ENCODE measurements around the gene HOOK1. TPM values are rescaled to one million over a fixed set of nuclear protein-coding genes. Genes with fewer than 3 reads are reported as not detected.
A peak's percentile ranks its signal among the peaks of the same experiment; 100 is the strongest.

The HOOK1 gene
- total and polyA plus RNA-seq, 4 donors: 6.5 to 14.9 (median 10.4) TPM

DNA sequence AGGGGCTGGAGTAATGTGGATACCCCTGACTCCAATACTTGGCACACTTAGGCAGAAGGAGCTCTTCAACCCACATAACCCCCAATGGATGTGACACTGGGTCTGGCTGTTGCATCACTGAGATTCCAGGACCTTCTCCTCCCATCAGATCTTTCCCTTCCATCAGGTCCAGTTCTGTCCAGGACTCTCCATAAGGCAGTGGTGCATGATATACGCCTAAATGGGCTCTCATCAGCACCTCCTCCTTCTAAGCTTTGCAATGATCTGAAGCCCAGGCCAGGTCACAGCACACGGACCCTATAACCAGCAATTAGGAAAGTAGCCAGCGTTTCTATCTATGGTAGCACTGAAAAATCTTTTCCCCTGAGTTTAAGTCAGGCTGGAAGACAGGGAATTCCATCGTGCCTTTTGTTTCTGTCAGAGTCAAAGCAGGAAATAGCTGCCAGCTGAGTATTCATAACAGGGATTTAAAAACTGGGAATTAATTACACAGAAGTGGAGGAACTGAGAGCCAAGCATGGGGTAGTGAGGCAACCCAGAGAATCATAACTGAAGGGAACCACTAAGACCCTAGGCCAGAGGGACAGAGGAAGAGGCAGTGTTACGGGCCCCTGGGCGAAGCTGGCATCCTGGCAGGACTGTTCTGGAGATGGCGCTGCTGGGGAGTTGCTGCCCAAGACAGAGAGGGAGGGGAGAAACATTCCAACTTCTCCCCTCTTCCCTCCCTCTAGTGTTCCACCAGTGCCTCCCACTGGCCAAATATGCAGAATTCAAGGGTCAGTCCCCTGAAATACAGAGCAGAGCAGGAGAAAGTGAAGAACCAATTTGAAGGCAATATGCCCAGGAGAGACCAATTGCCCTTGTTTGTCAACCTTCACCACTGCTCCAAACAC lies 37.5 kb upstream of the HOOK1 start:
- H3K27ac ChIP-seq (ENCODE audit: low read depth, low read length): no peak overlapping the region
- no peaks in the 10 kb centered on the region for H3K27me3 ChIP-seq (ENCODE audit: control insufficient read depth, insufficient read depth, low read length)
- H3K36me3 ChIP-seq (ENCODE audit: control insufficient read depth, insufficient read depth, low read length): no peaks in the 10 kb centered on the region
- 71% methylated on average over 4 of the region's 7 CpGs for WGBS (ENCODE audit: insufficient coverage)
- DNase-seq (ENCODE audit: low read depth in 4 of 6, low spot score in 6 of 6): no peak
- H3K4me1 ChIP-seq (ENCODE audit: control insufficient read depth, insufficient read depth, low read length): no peaks in the 10 kb centered on the region
- H3K9me3 ChIP-seq (ENCODE audit: control insufficient read depth, insufficient read depth, low read length): no peaks in the 10 kb centered on the region
- H3K4me3 ChIP-seq (ENCODE audit: low read depth, low read length): no peak overlapping the region

DNA sequence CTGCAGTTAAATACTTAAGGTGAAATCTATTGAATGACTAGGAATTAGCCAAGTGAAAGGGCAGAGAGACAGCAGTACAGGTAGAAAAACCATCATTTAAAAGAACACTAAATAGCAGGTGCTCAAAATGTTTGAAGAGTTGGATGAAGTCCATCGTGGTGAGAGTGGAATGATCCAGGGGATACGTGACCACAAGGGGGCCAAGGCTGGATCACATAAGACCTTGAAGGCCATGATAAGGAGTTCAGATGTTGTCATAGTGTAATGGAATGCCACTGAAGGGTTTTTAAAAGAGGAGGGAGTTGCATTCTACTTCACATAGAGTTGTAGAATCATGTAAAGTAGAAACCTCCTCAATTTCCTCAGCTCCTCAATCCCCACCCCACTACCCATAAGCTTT lies 34.8 kb upstream of the HOOK1 start:
- H3K27me3 ChIP-seq (ENCODE audit: control insufficient read depth, insufficient read depth, low read length): no peaks in the 10 kb centered on the region
- H3K4me1 ChIP-seq (ENCODE audit: control insufficient read depth, insufficient read depth, low read length): no peaks in the 10 kb centered on the region
- H3K36me3 ChIP-seq (ENCODE audit: control insufficient read depth, insufficient read depth, low read length): no peaks in the 10 kb centered on the region
- DNase-seq (ENCODE audit: low read depth in 4 of 6, low spot score in 6 of 6): no peak
- H3K27ac ChIP-seq (ENCODE audit: low read depth, low read length): no peak overlapping the region
- no CpG with 5 or more reads among the region's 2 CpGs for WGBS (ENCODE audit: insufficient coverage)
- no peak overlapping the region for H3K4me3 ChIP-seq (ENCODE audit: low read depth, low read length)
- no peaks in the 10 kb centered on the region for H3K9me3 ChIP-seq (ENCODE audit: control insufficient read depth, insufficient read depth, low read length)

DNA sequence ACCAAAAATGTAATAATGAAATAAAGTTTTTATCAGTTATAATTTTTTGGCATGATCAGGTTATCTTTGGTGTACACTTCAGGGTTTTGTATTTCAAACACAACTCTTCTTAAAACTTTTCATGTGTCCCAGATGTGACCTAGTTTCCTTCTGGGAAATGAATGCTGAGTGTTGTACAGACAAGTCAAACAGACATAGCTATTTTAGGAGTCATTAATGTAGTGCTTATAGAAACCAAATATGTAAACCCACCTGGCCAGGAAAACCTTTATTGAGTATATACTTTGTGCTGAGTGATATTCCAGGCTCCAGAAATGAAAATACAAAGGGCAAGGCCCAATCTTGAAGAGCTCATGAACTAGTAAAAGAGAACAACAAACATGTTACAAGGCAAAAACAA lies 25.9 kb upstream of the HOOK1 start:
- H3K4me1 ChIP-seq (ENCODE audit: control insufficient read depth, insufficient read depth, low read length): no peaks in the 10 kb centered on the region
- H3K9me3 ChIP-seq (ENCODE audit: control insufficient read depth, insufficient read depth, low read length): peaks cover 2% of the 10 kb centered on the region
- no peak for DNase-seq (ENCODE audit: low read depth in 4 of 6, low spot score in 6 of 6)
- H3K27me3 ChIP-seq (ENCODE audit: control insufficient read depth, insufficient read depth, low read length): no peaks in the 10 kb centered on the region
- H3K36me3 ChIP-seq (ENCODE audit: control insufficient read depth, insufficient read depth, low read length): no peaks in the 10 kb centered on the region
- H3K4me3 ChIP-seq (ENCODE audit: low read depth, low read length): no peak overlapping the region
- H3K27ac ChIP-seq (ENCODE audit: low read depth, low read length): no peak overlapping the region

DNA sequence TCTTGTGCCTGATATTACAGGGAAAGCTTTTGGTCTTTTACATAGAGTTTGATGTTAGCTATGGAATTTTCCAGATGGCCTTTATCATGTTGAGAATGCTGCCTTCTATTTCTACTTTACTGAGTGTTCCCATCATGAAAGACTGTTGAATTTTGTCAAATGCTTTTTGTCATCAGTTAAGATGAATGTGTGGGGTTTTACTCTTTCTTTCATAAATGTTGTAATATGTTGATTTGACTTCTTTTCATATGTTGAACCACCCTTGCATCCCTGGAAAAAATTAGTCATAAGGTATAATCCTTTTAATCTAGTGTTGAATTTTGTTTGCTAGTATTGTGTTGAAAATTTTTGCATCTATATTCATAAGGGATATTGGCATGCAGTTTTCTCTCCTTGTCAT lies 16.1 kb upstream of the HOOK1 start:
- Histone ChIP-seq H3K27me3 (ENCODE audit: control insufficient read depth, insufficient read depth, low read length) (no peaks in the 10 kb centered on the region), H3K36me3 (ENCODE audit: control insufficient read depth, insufficient read depth, low read length) (no peaks in the 10 kb centered on the region), H3K27ac (ENCODE audit: low read depth, low read length) (no peak overlapping the region), H3K4me3 (ENCODE audit: low read depth, low read length) (no peak overlapping the region), H3K4me1 (ENCODE audit: control insufficient read depth, insufficient read depth, low read length) (no peaks in the 10 kb centered on the region), H3K9me3 (ENCODE audit: control insufficient read depth, insufficient read depth, low read length) (no peaks in the 10 kb centered on the region)
- DNase-seq (ENCODE audit: low read depth in 4 of 6, low spot score in 6 of 6): no peak

DNA sequence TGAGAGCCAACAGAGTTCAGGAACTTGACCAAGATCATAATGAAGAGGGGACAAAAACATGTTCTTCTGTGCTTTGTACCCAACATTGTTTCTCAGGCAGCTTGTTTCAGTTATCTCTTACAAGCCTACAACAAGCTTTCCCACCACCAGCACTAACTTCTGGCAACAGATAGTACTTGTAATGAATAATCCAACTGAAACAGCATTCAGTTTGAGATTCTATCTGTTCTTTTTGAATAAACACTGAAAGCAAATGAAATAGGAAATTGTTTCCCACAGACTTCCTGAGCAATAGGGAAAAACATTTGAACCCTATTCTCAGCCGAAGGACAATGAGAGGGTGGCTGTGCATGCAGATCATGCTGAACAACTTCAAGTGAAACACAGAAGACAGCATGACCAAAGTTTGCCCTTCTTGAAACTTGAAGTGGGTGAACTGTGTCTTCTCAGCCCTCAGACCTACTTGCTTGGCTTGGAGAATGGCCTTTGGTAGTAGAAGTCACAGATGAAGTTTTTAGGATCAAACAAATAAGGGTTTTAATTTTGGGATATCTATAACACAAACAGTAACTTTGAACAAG lies 11.2 kb upstream of the HOOK1 start:
- Histone ChIP-seq H3K4me1 (ENCODE audit: control insufficient read depth, insufficient read depth, low read length) (no peaks in the 10 kb centered on the region), H3K27ac (ENCODE audit: low read depth, low read length) (no peak overlapping the region), H3K4me3 (ENCODE audit: low read depth, low read length) (no peak overlapping the region), H3K9me3 (ENCODE audit: control insufficient read depth, insufficient read depth, low read length) (no peaks in the 10 kb centered on the region), H3K36me3 (ENCODE audit: control insufficient read depth, insufficient read depth, low read length) (no peaks in the 10 kb centered on the region), H3K27me3 (ENCODE audit: control insufficient read depth, insufficient read depth, low read length) (no peaks in the 10 kb centered on the region)
- 50% methylated on average over 1 of the region's 1 CpG for WGBS (ENCODE audit: insufficient coverage)
- no peak for DNase-seq (ENCODE audit: low read depth in 4 of 6, low spot score in 6 of 6)

DNA sequence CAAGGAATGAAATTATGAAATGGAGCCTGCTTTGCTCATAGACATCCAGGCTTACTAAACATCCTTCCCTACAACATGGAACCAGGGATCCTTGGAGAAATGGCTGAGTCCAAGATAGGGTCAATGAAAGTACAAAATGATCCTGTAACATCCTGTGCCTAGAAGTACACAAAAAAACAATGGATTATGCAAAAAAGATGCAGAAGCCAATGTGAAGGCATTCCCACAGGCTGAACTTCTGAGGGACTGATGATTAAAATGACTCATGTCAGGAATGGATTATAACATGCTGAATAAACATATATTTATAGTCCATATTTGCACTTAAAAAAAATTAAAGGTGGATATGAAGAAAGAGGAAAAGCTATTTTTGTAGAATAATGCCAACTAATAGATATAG lies 10.4 kb upstream of the HOOK1 start:
- H3K27me3 ChIP-seq (ENCODE audit: control insufficient read depth, insufficient read depth, low read length): no peaks in the 10 kb centered on the region
- no peaks in the 10 kb centered on the region for H3K4me1 ChIP-seq (ENCODE audit: control insufficient read depth, insufficient read depth, low read length)
- H3K9me3 ChIP-seq (ENCODE audit: control insufficient read depth, insufficient read depth, low read length): no peaks in the 10 kb centered on the region
- no peak overlapping the region for H3K4me3 ChIP-seq (ENCODE audit: low read depth, low read length)
- no peak overlapping the region for H3K27ac ChIP-seq (ENCODE audit: low read depth, low read length)
- H3K36me3 ChIP-seq (ENCODE audit: control insufficient read depth, insufficient read depth, low read length): no peaks in the 10 kb centered on the region
- no peak for DNase-seq (ENCODE audit: low read depth in 4 of 6, low spot score in 6 of 6)

DNA sequence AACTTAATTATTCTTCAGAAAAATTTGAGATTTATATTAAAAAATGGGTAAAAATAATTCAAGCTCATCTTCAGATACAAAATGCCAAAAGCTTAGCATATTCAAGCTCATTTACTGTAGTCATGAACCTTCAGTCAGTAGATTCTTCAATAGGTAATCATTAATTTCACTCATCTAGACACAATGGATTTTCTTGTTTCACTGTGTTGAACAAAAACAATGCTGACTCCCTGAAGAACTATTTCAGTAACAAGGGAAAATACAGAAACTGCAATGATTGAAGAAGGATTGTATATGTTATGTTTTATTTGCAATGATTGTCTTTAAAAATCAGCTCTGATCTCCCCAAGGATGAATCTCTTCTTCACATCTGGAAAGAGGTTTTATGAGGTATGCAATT lies 9.2 kb upstream of the HOOK1 start:
- H3K27me3 ChIP-seq (ENCODE audit: control insufficient read depth, insufficient read depth, low read length): no peaks in the 10 kb centered on the region
- no peak overlapping the region for H3K4me3 ChIP-seq (ENCODE audit: low read depth, low read length)
- no peak overlapping the region for H3K27ac ChIP-seq (ENCODE audit: low read depth, low read length)
- H3K36me3 ChIP-seq (ENCODE audit: control insufficient read depth, insufficient read depth, low read length): no peaks in the 10 kb centered on the region
- H3K9me3 ChIP-seq (ENCODE audit: control insufficient read depth, insufficient read depth, low read length): no peaks in the 10 kb centered on the region
- no peak for DNase-seq (ENCODE audit: low read depth in 4 of 6, low spot score in 6 of 6)
- H3K4me1 ChIP-seq (ENCODE audit: control insufficient read depth, insufficient read depth, low read length): no peaks in the 10 kb centered on the region

DNA sequence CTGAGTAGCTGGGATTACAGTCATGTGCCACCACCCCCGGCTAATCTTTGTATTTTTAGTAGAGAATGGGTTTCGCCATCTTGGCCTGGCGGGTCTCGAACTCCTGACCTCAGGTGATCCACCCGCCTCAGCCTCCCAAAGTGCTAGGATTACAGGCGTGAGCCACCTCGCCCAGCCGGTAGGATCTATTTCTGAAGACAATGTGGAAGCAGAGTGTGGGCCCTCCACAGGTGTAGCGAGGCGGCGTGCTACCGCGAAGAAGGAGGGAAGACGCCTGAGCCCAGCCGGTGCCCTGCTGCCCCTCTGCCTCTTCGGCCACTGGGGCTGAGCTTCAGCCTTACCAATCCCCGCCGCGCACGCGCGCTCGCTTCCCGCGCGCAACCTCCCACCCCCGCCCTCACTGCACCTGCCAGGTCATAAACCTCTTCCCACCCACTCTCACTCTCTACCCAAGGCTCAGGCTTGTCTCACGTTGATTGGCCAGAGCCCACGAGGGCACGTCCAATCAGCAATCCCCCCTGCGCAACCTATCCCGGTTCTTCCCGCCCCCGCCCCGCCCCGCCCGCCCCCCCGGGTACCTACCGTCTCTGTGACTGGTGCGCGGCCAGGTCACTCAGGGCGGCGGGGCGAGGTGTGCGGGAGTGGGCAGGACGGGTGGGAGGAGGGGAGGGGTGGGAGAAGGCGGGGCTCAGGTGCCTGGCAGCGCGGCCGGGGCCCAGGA lies 409 bp upstream of the HOOK1 start:
- Histone ChIP-seq H3K9me3 (ENCODE audit: control insufficient read depth, insufficient read depth, low read length) (no peaks in the 10 kb centered on the region), H3K36me3 (ENCODE audit: control insufficient read depth, insufficient read depth, low read length) (no peaks in the 10 kb centered on the region), H3K4me1 (ENCODE audit: control insufficient read depth, insufficient read depth, low read length) (peaks cover 16% of the 10 kb centered on the region), H3K27ac (ENCODE audit: low read depth, low read length) (no peak overlapping the region), H3K27me3 (ENCODE audit: control insufficient read depth, insufficient read depth, low read length) (peaks cover 26% of the 10 kb centered on the region), H3K4me3 (ENCODE audit: low read depth, low read length) (peak overlapping the region; percentile 46)
- 11% methylated on average over 42 of the region's 50 CpGs for WGBS (ENCODE audit: insufficient coverage)
- DNase-seq (ENCODE audit: low read depth in 4 of 6, low spot score in 6 of 6): peak; percentile 52 to 99 (median 78)

DNA sequence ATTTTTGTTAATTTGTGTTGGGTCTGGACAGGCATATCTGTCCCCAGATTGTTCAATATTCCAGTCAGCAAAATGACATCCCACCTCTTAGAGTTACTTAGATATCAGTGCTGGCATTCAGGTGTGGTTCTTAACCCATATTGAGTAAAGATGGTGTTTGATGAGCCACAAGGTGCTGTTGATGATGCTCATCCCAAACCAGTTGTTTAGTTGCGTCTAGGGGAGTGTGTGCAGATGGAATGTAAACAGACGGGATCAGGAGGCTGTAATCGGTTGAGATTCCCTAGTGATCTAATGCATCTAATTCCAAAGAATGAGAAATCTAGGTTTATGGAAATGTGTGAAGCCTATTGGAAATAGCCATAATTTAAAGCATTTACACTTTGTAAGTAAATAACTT lies 1.1 kb downstream of the HOOK1 start:
- H3K9me3 ChIP-seq (ENCODE audit: control insufficient read depth, insufficient read depth, low read length): no peaks in the 10 kb centered on the region
- peaks cover 26% of the 10 kb centered on the region for H3K27me3 ChIP-seq (ENCODE audit: control insufficient read depth, insufficient read depth, low read length)
- peaks cover 16% of the 10 kb centered on the region for H3K4me1 ChIP-seq (ENCODE audit: control insufficient read depth, insufficient read depth, low read length)
- H3K4me3 ChIP-seq (ENCODE audit: low read depth, low read length): peak overlapping the region; percentile 37
- peak in 1 of 6 donors; percentile 27 for DNase-seq (ENCODE audit: low read depth in 4 of 6, low spot score in 6 of 6)
- no peak overlapping the region for H3K27ac ChIP-seq (ENCODE audit: low read depth, low read length)
- 25% methylated on average over 2 of the region's 3 CpGs for WGBS (ENCODE audit: insufficient coverage)
- no peaks in the 10 kb centered on the region for H3K36me3 ChIP-seq (ENCODE audit: control insufficient read depth, insufficient read depth, low read length)

All from spinal cord (tissue), 10 donors.